Measurements from ENCODE around the gene IL22RA2. TPM values are rescaled to one million over a fixed set of nuclear protein-coding genes. Genes with fewer than 3 reads are reported as not detected.
"Not testable (repeated sequence)": the region's sequence is repeated elsewhere in the genome, so short reads cannot be mapped to it uniquely, and the experiment has no call there.

The IL22RA2 gene
- total RNA-seq, 1 donor from 2014 or later = not detected

DNA sequence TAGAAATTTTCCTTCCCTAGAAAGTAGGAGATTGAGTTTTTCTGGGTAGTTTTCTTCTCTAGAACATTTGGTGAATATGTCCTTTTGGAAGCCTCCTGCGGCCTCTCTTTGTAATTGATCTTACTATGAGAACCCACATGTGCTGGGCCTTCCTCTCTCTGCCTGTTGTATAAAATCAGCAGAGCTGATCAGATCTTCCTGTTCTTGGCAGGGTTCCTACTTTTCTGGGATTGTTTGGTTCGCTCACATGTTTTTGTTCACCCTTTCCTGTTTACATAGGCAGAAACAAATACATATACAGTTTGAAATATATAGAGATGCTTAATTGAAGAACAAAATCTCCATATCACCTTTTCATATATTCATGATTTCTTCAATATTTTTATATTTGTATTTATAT lies 57.8 kb downstream of the IL22RA2 start:
- no peaks in the 10 kb centered on the region for H3K9me3 Mint-ChIP-seq
- H3K4me1 Mint-ChIP-seq (ENCODE audit: unreplicated experiment) = no peaks in the 10 kb centered on the region
- H3K4me3 Mint-ChIP-seq = no peak overlapping the region
- no peaks in the 10 kb centered on the region for H3K36me3 Mint-ChIP-seq
- H3K27me3 Mint-ChIP-seq = no peaks in the 10 kb centered on the region
- TF ChIP-seq, protein P1, sequence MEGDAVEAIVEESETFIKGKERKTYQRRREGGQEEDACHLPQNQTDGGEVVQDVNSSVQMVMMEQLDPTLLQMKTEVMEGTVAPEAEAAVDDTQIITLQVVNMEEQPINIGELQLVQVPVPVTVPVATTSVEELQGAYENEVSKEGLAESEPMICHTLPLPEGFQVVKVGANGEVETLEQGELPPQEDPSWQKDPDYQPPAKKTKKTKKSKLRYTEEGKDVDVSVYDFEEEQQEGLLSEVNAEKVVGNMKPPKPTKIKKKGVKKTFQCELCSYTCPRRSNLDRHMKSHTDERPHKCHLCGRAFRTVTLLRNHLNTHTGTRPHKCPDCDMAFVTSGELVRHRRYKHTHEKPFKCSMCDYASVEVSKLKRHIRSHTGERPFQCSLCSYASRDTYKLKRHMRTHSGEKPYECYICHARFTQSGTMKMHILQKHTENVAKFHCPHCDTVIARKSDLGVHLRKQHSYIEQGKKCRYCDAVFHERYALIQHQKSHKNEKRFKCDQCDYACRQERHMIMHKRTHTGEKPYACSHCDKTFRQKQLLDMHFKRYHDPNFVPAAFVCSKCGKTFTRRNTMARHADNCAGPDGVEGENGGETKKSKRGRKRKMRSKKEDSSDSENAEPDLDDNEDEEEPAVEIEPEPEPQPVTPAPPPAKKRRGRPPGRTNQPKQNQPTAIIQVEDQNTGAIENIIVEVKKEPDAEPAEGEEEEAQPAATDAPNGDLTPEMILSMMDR (conservative IDR thresholded peaks at IDR 0.05) = no peak
- H3K27ac Mint-ChIP-seq = no peak overlapping the region
- DNase-seq (ENCODE audit: extremely low spot score, unreplicated experiment) = no peak

DNA sequence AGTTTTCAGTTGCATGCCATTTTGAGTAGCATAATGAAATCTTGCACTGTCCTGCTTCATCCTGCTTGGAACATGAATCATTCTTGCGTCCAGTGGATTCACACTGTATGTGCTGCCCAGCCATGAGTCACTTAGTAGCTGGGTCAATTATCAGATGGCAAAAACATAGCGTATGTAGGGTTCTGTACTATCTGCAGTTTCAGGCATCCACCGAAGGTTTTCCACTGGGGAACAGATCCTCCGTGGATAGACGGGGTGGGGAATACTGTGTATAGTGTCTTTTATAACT lies 61.4 kb downstream of the IL22RA2 start:
- no peak overlapping the region for H3K4me3 Mint-ChIP-seq
- H3K36me3 Mint-ChIP-seq = no peaks in the 10 kb centered on the region
- no peak overlapping the region for H3K27ac Mint-ChIP-seq
- TF ChIP-seq, protein P1 (conservative IDR thresholded peaks at IDR 0.05) = no peak
- no peaks in the 10 kb centered on the region for H3K4me1 Mint-ChIP-seq (ENCODE audit: unreplicated experiment)
- H3K9me3 Mint-ChIP-seq = no peaks in the 10 kb centered on the region
- no peak for DNase-seq (ENCODE audit: extremely low spot score, unreplicated experiment)
- H3K27me3 Mint-ChIP-seq = no peaks in the 10 kb centered on the region

DNA sequence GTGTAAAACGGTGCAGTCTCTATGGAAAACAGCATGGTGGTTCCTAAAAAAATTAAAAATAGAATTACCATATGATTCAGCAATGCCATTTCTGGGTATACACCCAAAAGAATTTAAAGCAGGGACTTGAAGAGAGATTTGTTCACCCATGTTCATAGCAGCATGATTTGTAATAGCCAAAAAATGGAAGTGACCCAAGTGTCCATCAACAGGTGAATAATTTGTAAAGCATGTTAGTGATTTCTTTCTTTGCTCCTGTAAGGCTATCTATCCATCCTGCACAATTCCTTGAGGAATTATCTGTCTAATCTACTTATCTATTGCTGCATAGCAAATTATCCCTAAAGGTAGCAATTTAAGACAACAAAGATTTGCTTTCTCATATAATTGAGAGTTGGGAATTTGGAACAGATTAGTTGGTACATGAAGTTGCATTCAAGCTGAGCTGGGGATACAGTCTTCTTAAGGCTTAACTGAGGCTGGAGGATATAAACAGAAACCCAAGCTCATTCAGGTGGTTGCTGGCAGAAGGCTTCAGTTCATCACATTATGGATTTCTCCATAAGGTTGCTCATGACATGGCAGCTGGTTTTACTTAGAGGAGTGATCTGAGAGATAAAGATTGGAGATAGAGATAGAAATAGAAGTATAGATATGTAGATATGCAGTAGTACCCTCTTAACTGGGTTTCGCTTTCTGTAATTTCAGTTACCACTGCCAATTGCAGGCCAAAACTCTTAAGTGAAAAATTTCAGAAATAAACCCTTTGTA lies 62.0 kb downstream of the IL22RA2 start:
- Mint-ChIP-seq H3K9me3 (no peaks in the 10 kb centered on the region), H3K27me3 (no peaks in the 10 kb centered on the region), H3K36me3 (no peaks in the 10 kb centered on the region), H3K4me1 (ENCODE audit: unreplicated experiment) (no peaks in the 10 kb centered on the region), H3K4me3 (no peak overlapping the region), H3K27ac (no peak overlapping the region)
- TF ChIP-seq, protein P1 (conservative IDR thresholded peaks at IDR 0.05) = no peak
- no peak for DNase-seq (ENCODE audit: extremely low spot score, unreplicated experiment)

DNA sequence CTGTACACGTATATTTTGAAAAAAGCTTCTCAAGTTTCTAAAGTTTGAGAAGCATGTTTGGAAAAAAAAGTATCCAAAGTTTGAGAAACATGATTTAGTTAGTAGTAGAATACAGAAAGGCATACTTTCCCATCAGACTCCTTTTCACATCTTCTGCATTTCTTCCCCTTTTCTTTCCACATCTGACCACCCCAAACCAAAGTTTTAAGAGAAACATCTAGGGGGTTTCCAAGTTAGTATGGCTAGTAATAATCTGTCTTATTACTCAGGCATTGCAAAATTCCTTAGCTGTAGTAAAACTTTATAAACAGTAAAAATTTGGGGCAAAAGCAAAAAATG lies 65.7 kb downstream of the IL22RA2 start:
- Mint-ChIP-seq H3K4me3 (no peak overlapping the region), H3K9me3 (no peaks in the 10 kb centered on the region), H3K36me3 (no peaks in the 10 kb centered on the region), H3K4me1 (ENCODE audit: unreplicated experiment) (no peaks in the 10 kb centered on the region), H3K27me3 (no peaks in the 10 kb centered on the region), H3K27ac (no peak overlapping the region)
- no peak for DNase-seq (ENCODE audit: extremely low spot score, unreplicated experiment)
- TF ChIP-seq, protein P1 (conservative IDR thresholded peaks at IDR 0.05) = no peak

DNA sequence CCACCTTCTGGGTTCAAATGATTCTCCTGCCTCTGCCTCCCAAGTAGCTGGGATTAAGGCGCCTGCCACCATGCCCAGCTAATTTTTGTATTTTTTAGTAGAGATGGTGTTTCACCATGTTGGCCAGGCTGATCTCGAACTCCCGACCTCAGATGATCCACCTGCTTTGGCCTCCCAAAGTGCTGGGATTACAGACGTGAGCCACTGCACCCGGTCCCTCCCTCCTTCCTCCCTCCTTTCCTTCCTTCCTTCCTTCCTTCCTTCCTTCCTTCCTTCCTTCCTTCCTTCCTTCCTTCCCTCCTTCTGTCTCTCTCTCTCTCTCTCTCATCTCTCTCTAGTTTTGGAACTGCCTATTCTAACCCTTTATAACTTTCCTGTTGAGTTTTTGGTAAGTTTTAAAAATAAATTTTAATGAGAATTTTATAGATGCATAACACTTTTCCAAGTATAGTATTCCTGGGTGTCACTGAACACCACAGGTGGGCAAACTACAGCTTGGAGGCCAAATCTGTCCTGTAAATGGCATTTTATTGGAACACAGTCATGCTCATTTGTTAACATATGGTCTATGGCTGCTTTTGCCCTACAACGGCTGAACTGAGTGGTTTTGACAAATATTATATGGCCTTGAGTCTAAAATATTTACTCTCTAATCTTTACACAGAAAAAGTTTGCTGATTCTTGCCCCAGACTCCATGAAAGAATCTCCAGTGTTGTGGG lies 66.2 kb downstream of the IL22RA2 start:
- not testable (repeated sequence) for H3K4me1 Mint-ChIP-seq (ENCODE audit: unreplicated experiment); H3K9me3 Mint-ChIP-seq; H3K27me3 Mint-ChIP-seq; DNase-seq (ENCODE audit: extremely low spot score, unreplicated experiment); H3K27ac Mint-ChIP-seq; H3K4me3 Mint-ChIP-seq; H3K36me3 Mint-ChIP-seq

DNA sequence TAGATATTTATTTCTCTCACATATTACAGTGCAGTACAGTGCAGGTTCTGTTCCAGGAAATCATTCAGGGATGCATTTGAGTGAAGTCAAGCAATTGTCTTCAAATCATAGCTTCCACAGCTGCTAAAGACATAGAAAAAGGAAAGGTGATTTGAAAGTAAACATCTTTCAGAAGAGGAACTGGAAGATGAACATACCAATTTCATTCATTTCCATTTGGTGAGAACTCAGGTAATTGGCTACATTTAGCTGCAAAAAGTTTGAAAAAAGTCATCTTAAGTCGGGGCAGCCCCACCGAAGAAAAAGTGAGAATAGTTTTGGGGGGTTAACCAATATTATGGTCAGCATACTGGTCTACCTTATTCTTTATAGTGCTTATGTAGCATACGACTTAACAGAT lies 67.3 kb downstream of the IL22RA2 start:
- H3K36me3 Mint-ChIP-seq = no peaks in the 10 kb centered on the region
- H3K4me1 Mint-ChIP-seq (ENCODE audit: unreplicated experiment) = no peaks in the 10 kb centered on the region
- TF ChIP-seq, protein P1 (conservative IDR thresholded peaks at IDR 0.05) = no peak
- H3K4me3 Mint-ChIP-seq = no peak overlapping the region
- H3K27ac Mint-ChIP-seq = no peak overlapping the region
- no peak for DNase-seq (ENCODE audit: extremely low spot score, unreplicated experiment)
- peaks cover 5% of the 10 kb centered on the region for H3K9me3 Mint-ChIP-seq
- no peaks in the 10 kb centered on the region for H3K27me3 Mint-ChIP-seq

Data from type B pancreatic cell (in vitro differentiated cells).